ENCODE results near the gene DDX41.

DDX41 gene

GRCh38 chr5:177468329-177468684 lies 48.5 kb downstream of the DDX41 start:
- Histone ChIP-seq H3K27ac (peak overlapping the region in 1 of 2 donors; percentile 0), H3K4me3 (no peak overlapping the region)
- TF ChIP-seq, protein P1, sequence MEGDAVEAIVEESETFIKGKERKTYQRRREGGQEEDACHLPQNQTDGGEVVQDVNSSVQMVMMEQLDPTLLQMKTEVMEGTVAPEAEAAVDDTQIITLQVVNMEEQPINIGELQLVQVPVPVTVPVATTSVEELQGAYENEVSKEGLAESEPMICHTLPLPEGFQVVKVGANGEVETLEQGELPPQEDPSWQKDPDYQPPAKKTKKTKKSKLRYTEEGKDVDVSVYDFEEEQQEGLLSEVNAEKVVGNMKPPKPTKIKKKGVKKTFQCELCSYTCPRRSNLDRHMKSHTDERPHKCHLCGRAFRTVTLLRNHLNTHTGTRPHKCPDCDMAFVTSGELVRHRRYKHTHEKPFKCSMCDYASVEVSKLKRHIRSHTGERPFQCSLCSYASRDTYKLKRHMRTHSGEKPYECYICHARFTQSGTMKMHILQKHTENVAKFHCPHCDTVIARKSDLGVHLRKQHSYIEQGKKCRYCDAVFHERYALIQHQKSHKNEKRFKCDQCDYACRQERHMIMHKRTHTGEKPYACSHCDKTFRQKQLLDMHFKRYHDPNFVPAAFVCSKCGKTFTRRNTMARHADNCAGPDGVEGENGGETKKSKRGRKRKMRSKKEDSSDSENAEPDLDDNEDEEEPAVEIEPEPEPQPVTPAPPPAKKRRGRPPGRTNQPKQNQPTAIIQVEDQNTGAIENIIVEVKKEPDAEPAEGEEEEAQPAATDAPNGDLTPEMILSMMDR (IDR thresholded peaks at IDR 0.05), result no peak
- no peak for DNase-seq (ENCODE audit: low spot score)

- TF ChIP-seq, protein P1 (IDR thresholded peaks at IDR 0.05), result no peak
- Histone ChIP-seq H3K4me3 (no peak overlapping the region), H3K27ac (no peak overlapping the region)
- no peak for DNase-seq (ENCODE audit: low spot score)
Observed at GRCh38 chr5:177467436-177467835, 49.3 kb downstream of the DDX41 start.

GRCh38 chr5:177466861-177467260 lies 49.9 kb downstream of the DDX41 start:
- TF ChIP-seq, protein P1 (IDR thresholded peaks at IDR 0.05), result no peak
- Histone ChIP-seq H3K27ac (no peak overlapping the region), H3K4me3 (no peak overlapping the region)
- DNase-seq (ENCODE audit: low spot score), result no peak

DNA sequence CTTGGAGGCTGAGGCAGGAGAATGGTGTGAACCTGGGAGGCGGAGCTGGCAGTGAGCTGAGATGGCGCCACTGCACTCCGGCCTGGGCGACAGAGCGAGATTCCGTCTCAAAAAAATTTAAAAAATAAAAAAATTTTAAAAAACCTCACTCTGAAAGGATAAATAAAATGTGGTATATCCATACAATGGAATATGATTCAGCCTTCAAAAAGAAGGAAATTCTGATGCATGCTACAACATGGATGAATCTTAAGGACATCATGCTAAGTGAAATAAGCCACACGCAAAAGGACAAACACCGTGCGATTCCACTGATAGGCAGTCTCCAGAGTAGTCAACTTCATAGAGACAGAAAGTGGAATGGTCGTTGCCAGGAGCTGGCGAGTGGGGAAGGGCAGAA lies 51.7 kb downstream of the DDX41 start:
- no peak for DNase-seq (ENCODE audit: low spot score)
- TF ChIP-seq, protein P1 (IDR thresholded peaks at IDR 0.05), result no peak
- H3K27ac ChIP-seq, result no peak overlapping the region

DNA sequence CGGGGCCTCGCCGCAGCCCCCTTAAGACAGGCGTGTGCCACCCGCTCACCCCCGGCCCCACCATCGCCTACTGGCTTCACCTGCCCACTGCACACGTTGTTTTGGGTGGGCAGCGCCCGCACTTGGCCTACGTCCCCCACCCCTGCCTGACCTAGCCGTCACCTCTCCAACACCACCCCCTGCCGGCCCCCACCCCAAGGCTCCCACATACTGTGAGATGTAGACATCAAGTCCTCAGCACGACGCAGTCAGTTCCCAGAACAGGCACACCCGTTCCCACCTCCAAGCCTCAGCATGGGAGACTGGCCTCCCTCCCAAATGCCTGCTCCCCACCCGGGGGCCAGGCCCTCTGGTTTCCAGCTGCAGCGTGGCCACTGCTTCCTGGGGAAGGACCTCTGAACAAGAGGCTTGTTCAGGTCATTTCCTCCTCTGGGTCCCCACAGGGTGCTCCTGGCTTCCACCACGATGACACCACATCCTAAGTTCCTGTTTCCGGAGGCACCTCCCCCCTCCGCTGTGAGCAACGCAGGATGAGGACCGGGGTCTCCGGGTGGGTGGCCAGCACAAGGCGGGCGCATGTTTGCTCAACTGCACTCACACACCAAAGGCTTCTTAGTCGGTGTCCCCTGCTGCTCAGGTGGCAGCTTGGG lies 54.6 kb downstream of the DDX41 start:
- peak overlapping the region in 1 of 2 donors; percentile 69 for H3K27ac ChIP-seq
- no peak for DNase-seq (ENCODE audit: low spot score)
- no peak overlapping the region for H3K4me3 ChIP-seq
- TF ChIP-seq, protein P1 (IDR thresholded peaks at IDR 0.05), result no peak

More for the DNA sequence above, 51.7 kb downstream of the DDX41 start:
- H3K4me3 ChIP-seq, result no peak overlapping the region

All from coronary artery (tissue), 2 donors.